ENCODE data around the gene MALT1.

GRCh38 chr18:58770601-58771000, 99.3 kb downstream of the MALT1 start:
- TF ChIP-seq, protein P1, sequence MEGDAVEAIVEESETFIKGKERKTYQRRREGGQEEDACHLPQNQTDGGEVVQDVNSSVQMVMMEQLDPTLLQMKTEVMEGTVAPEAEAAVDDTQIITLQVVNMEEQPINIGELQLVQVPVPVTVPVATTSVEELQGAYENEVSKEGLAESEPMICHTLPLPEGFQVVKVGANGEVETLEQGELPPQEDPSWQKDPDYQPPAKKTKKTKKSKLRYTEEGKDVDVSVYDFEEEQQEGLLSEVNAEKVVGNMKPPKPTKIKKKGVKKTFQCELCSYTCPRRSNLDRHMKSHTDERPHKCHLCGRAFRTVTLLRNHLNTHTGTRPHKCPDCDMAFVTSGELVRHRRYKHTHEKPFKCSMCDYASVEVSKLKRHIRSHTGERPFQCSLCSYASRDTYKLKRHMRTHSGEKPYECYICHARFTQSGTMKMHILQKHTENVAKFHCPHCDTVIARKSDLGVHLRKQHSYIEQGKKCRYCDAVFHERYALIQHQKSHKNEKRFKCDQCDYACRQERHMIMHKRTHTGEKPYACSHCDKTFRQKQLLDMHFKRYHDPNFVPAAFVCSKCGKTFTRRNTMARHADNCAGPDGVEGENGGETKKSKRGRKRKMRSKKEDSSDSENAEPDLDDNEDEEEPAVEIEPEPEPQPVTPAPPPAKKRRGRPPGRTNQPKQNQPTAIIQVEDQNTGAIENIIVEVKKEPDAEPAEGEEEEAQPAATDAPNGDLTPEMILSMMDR (IDR thresholded peaks at IDR 0.05) = no peak
- no peak for TF ChIP-seq POLR2AphosphoS5 (IDR thresholded peaks at IDR 0.05)
